Frontal cortex (tissue), 4 donors: ENCODE measurements around the gene SPART. TPM values are rescaled to one million over a fixed set of nuclear protein-coding genes. Genes with fewer than 3 reads are reported as not detected.
A peak's percentile ranks its signal among the peaks of the same experiment; 100 is the strongest.
"Not testable (repeated sequence)": the region's sequence is repeated elsewhere in the genome, so short reads cannot be mapped to it uniquely, and the experiment has no call there.

ENCODE experiments used
- DNase-seq, 2 donors: peaks; one replicate each; pipeline ENCODE4 v3.0.0; 2012; ENCODE audit warnings: low spot score in 2 of 2
- FAIRE-seq: peaks from 2 replicates; lab custom pipeline; 2012; peaks lifted over from hg19 to GRCh38; lab: Jason Lieb, UNC
- total RNA-seq: library from RNA; depleted of rRNA; stranded (reverse); fragments of >200 nt; gene quantifications from one replicate; pipeline ENCODE4 v1.2.3, GENCODE V29; 2014
- donor health status: control.
- donor health status: control.
- donor health status: control.

Gene SPART
- total RNA-seq, 1 donor from 2014 or later = 16.7 TPM

DNA sequence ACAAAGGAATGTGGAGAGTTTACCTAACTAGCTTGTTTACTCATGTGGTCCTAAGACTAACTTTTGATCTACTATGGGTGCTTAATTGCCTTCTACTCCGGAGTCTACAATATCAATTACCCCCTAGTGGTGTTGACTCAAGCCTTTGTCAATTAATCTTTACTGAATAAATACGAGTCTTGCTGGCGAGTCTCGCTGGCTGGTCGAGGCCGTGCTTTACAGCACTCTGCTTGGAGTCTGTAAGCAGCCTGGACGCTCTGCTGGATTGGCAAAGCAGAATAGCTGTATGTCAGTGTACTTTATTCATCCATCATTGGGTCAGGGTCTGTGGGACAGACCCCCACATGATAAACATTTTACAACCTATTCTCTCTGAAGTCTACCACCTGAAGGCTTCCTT, 9.9 kb upstream of the SPART start:
- no peak for FAIRE-seq
- DNase-seq = no peak

DNA sequence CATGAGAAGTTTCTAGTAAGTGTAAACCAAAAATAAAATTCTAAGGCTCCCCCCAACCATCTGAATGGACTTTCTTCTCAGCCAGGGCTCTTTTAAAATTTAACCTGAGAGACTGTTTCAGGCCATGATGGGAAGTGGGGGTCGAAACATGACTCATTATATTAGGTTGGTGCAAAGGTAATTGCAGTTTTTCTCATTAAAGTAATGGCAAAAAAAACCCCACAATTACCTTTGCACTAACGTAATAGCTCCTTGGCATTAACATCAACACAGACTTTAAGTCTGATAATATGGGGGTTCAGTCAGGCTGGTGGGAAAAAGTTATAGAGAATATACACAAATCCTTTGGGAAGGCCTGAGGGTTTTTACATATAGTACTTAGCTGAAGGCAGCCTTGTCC, 9.4 kb upstream of the SPART start:
- DNase-seq (no peak), FAIRE-seq (no peak)

GRCh38 chr13:36354842-36355623, 8.8 kb upstream of the SPART start:
- DNase-seq (no peak), FAIRE-seq (no peak)

GRCh38 chr13:36353001-36353400, 6.8 kb upstream of the SPART start:
- DNase-seq (no peak), FAIRE-seq (no peak)

GRCh38 chr13:36352350-36352749, 6.2 kb upstream of the SPART start:
- FAIRE-seq = no peak
- no peak for DNase-seq

GRCh38 chr13:36347531-36348210, 1.5 kb upstream of the SPART start:
- FAIRE-seq (peak; percentile 77), DNase-seq (no peak)

DNA sequence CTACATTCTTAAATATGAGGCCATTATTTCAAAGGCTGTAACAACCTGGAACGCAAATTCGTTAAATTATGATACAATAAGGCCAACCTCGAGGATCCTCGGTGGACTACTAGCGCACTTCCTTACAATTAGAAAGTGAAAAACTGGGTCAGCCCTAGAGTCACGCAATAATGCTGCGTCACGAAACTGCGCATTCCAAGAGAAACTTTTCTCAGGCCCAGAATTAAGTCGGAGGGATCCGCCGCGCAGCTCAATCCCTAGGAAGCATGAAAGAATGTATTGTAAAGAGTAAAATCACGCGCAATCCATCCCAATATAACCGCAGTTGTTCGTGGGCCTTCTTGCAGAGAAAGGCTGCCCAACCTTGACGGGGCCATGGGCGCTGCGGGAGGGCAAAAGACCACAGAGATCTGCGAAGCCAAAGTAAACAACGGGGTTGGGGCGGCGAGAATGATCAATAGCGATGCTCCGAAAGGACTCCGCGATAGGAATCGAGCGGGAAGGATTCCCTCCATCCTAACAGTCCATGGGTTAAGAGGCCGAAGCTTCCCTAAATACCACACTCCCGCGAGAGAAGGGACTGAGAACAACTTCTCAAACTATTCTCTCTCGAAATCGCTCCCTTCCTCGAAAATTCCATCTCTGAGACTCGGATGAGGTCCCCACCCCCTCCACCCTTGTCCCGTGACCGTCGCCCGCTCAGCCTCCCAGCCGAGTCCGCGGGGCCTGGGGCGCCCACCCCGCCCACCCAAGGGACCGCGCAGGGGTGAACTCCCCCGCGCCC, 564 bp downstream of the SPART start:
- DNase-seq (peak; percentile 24 to 31), FAIRE-seq (no peak)

- DNase-seq (peak in 1 of 2 donors; percentile 27), FAIRE-seq (no peak)
Observed at GRCh38 chr13:36344886-36345437, 1.2 kb downstream of the SPART start.

DNA sequence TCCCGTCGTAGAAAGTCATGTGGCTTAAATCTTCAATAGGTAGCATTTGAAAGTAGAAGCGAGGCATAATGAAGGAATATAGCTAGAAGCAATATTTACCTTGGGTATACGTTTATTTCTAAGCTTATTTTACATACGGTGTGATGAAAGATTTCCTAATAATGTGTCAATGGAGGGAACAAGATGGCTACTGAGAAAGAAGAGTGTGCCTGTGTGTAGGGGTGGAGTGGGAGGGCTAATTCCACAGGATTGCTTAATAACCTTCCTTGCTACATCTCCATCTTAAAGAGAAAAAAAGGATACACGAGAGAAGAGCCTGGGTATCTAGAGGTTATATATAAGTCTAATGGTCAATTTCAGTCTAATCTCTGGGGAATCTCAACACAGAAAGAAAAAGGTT, 2.0 kb downstream of the SPART start:
- no peak for FAIRE-seq
- no peak for DNase-seq

- FAIRE-seq (no peak), DNase-seq (no peak)
Observed at GRCh38 chr13:36343766-36344165, 2.4 kb downstream of the SPART start.

- FAIRE-seq (no peak), DNase-seq (no peak)
Observed at GRCh38 chr13:36342715-36343114, 3.5 kb downstream of the SPART start.

DNA sequence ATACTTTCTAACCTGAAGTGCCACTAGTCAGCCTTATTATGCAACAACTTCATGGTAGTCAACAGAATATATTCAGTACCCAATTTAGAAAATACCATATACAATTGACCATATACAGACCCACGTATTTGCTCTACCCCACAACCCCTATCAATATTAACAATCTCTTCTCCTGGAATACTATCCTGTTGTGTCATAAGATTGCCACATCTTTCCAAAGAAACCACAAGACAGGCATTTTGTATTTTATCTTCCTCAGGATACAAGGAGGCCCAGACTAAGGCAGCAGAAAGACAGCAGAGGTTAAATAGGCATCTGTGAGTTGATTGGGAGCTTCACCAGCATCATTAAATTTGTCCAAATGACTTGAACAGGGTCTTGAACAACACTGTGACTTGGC, 4.5 kb downstream of the SPART start:
- FAIRE-seq = no peak

GRCh38 chr13:36339600-36340155, 6.5 kb downstream of the SPART start:
- no peak for FAIRE-seq
- DNase-seq = no peak

More for the DNA sequence above, 4.5 kb downstream of the SPART start:
- DNase-seq = no peak

- FAIRE-seq = no peak
- DNase-seq = no peak
Observed at GRCh38 chr13:36337938-36338641, 8.1 kb downstream of the SPART start.

DNA sequence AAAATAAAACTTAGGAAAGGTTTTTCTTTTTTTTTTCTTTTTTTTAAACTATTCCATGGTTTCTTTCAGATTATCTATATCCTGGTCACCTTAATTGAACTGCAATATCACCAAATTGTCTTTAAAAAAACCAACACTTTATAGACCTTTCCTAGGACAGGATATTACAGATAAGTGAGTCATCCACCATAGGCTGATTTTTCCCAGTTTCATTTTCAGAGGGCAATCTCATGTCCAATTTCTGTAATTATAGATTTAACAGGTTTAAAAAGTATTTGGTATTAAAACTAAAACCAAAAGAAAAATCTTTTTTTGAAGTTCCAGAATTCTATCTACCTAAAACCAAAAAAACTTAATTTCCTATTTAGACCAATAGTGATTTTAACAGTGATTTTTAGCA, 13.2 kb downstream of the SPART start:
- peak; percentile 89 for FAIRE-seq
- no peak for DNase-seq

DNA sequence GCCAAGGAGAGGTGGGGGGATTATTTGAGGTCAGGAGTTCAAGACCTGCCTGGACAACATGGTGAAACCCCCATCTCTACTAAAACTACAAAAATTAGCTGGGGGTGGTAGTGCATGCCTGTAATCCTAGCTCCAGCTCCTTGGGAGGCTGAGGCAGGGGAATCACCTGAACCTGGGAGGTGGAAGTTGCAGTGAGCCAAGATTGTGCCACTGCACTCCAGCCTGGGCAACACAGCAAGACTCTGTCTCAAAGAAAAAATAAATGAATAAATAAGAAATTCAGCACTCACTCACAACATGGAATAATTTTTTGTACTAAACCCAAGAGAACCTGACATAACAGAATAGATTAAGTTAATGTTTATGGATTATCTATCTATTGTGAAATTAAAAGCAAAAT, 13.9 kb downstream of the SPART start:
- not testable (repeated sequence) for FAIRE-seq, DNase-seq

GRCh38 chr13:36331280-36331679, 14.9 kb downstream of the SPART start:
- DNase-seq = no peak
- no peak for FAIRE-seq

- FAIRE-seq = no peak
- DNase-seq = no peak
Observed at GRCh38 chr13:36329361-36329760, 16.8 kb downstream of the SPART start.

- no peak for FAIRE-seq
Observed at GRCh38 chr13:36328821-36329220, 17.4 kb downstream of the SPART start.

More at GRCh38 chr13:36328821-36329220, 17.4 kb downstream of the SPART start:
- no peak for DNase-seq
